Heart left ventricle (tissue), 13 donors: ENCODE measurements around the gene ANGPTL2.

ENCODE experiments used
- CTCF ChIP-seq, 12 donors: fragments of 200-600 bp; sonication (generic) in 4 of 12; IDR thresholded peaks; one replicate each; pipeline versions ENCODE4 v1.5.0 to v1.8.0; 2018 to 2022; ENCODE audit warnings: antibody characterized with exemption in 12 of 12, mild to moderate bottlenecking in 5 of 12
- POLR2A ChIP-seq, 2 donors: fragments of 450-650 bp; IDR thresholded peaks; one replicate each; pipeline ENCODE4 v1.6.1; 2017; ENCODE audit warnings: antibody characterized with exemption in 2 of 2, mild to moderate bottlenecking in 2 of 2, moderate library complexity in 2 of 2
- donor health status: ischemic (EF 13 %, LVEDD 7.1; RV severe dilation, severe dysfunction).
- donor health status: DM: no; HTN: yes; CAD: no.
- donor health status: DM: no; HTN: no; CAD: no.
- donor health status: ischemic (EF 25% LVEDD 6.9; RV normal size, moderate dysfunction).
- donor health status: ischemic (EF 25% LVEDD 5.7; RV mildly dilated, moderate dysfunction).
- donor health status: ischemic (EF 35%, LVEDD 5.7; RV mildly dilated, moderate dysfunction).
- donor health status: nonischemic (EF 11% LVEDD 7.7; RV severe dilation, severe dysfunction).
- donor health status: DM: yes; HTN: yes; CAD: no.
- donor health status: PGD.
- donor health status: ischemic (EF 29% LVEDD 5.4; RV normal size, mild dysfunction).
- donor health status: nonischemic (EF 23%, LVEDD 6.1; RV moderate dilation, normal function).

- TF ChIP-seq CTCF (IDR thresholded peaks at IDR 0.05) = no peak
- TF ChIP-seq POLR2A (IDR thresholded peaks at IDR 0.05) = no peak
Measured at GRCh38 chr9:127163409-127163808, 41.0 kb upstream of the ANGPTL2 start.
